ENCODE data around the gene EFNB2. TPM values are rescaled to one million over a fixed set of nuclear protein-coding genes. Genes with fewer than 3 reads are reported as not detected.

EFNB2 gene
- total RNA-seq, 4 donors from 2014 or later: 8.8 to 65.3 (median 22.7) TPM

GRCh38 chr13:106496072-106496997 lies 39.1 kb downstream of the EFNB2 start:
- H3K27ac ChIP-seq: peak overlapping the region; percentile 61 to 76
- intact Hi-C loops (cut with DNase I; ENCODE audit: low total_unique reads): no loop called here
- no peaks in the 10 kb centered on the region for H3K9me3 ChIP-seq
- H3K27me3 ChIP-seq: no peaks in the 10 kb centered on the region
- no peaks in the 10 kb centered on the region for H3K36me3 ChIP-seq
- peaks cover 0 to 3% of the 10 kb centered on the region in 2 donors for H3K4me1 ChIP-seq
- no peak overlapping the region for H3K4me3 ChIP-seq
- peak in 1 of 2 donors; percentile 58 for DNase-seq
- no peak for TF ChIP-seq CTCF (IDR thresholded peaks at IDR 0.05)
- TF ChIP-seq POLR2A (IDR thresholded peaks at IDR 0.05): no peak

GRCh38 chr13:106494936-106495335 lies 40.5 kb downstream of the EFNB2 start:
- intact Hi-C loops (cut with DNase I; ENCODE audit: low total_unique reads): no loop called here
- Histone ChIP-seq H3K36me3 (no peaks in the 10 kb centered on the region), H3K9me3 (no peaks in the 10 kb centered on the region), H3K27ac (peak overlapping the region in 1 of 2 donors; percentile 74), H3K27me3 (no peaks in the 10 kb centered on the region), H3K4me1 (peaks cover 0 to 3% of the 10 kb centered on the region in 2 donors), H3K4me3 (no peak overlapping the region)
- DNase-seq: no peak
- TF ChIP-seq POLR2A (IDR thresholded peaks at IDR 0.05) (no peak), CTCF (IDR thresholded peaks at IDR 0.05) (no peak)

- intact Hi-C loops (cut with DNase I; ENCODE audit: low total_unique reads): no loop called here
- H3K4me3 ChIP-seq: no peak overlapping the region
- H3K9me3 ChIP-seq: no peaks in the 10 kb centered on the region
- H3K27me3 ChIP-seq: no peaks in the 10 kb centered on the region
- H3K4me1 ChIP-seq: peaks cover 0 to 3% of the 10 kb centered on the region in 2 donors
- TF ChIP-seq CTCF (IDR thresholded peaks at IDR 0.05) (no peak), POLR2A (IDR thresholded peaks at IDR 0.05) (no peak)
- DNase-seq: no peak
- H3K27ac ChIP-seq: peak overlapping the region in 1 of 2 donors; percentile 74
- H3K36me3 ChIP-seq: no peaks in the 10 kb centered on the region
Observed at GRCh38 chr13:106494506-106494905, 41.0 kb downstream of the EFNB2 start.

- TF ChIP-seq POLR2A (IDR thresholded peaks at IDR 0.05): no peak
- TF ChIP-seq CTCF (IDR thresholded peaks at IDR 0.05): no peak
- Histone ChIP-seq H3K27me3 (no peaks in the 10 kb centered on the region), H3K4me1 (peaks cover 0 to 3% of the 10 kb centered on the region in 2 donors), H3K9me3 (no peaks in the 10 kb centered on the region), H3K27ac (peak overlapping the region; percentile 41 to 74), H3K4me3 (no peak overlapping the region), H3K36me3 (no peaks in the 10 kb centered on the region)
- no peak for DNase-seq
- intact Hi-C loops (cut with DNase I; ENCODE audit: low total_unique reads): no loop called here
Observed at GRCh38 chr13:106493533-106494220, 41.8 kb downstream of the EFNB2 start.
